HG03039 (cell line): ENCODE data around the gene TM2D1.

ENCODE experiments used
- ATAC-seq: cut with Tn5 transposase; IDR thresholded peaks from one replicate; pipeline ENCODE4 v1.9.1; 2021; ENCODE audit warnings: mild to moderate bottlenecking, moderate library complexity; ENCODE audit not compliant: unreplicated experiment

Gene TM2D1

GRCh38 chr1:61645476-61645875, 79.5 kb downstream of the TM2D1 start:
- ATAC-seq, result no peak

GRCh38 chr1:61644303-61644702, 80.6 kb downstream of the TM2D1 start:
- no peak for ATAC-seq

GRCh38 chr1:61642475-61643232, 82.3 kb downstream of the TM2D1 start:
- ATAC-seq, result no peak

GRCh38 chr1:61641578-61642336, 83.2 kb downstream of the TM2D1 start:
- peak; percentile 92 for ATAC-seq

GRCh38 chr1:61640531-61641530, 84.1 kb downstream of the TM2D1 start:
- no peak for ATAC-seq

- ATAC-seq, result no peak
Measured at GRCh38 chr1:61639608-61640336, 85.2 kb downstream of the TM2D1 start.

GRCh38 chr1:61638911-61639605, 85.9 kb downstream of the TM2D1 start:
- ATAC-seq, result no peak

- ATAC-seq, result no peak
Measured at GRCh38 chr1:61638296-61638695, 86.6 kb downstream of the TM2D1 start.

GRCh38 chr1:61637470-61637869, 87.5 kb downstream of the TM2D1 start:
- no peak for ATAC-seq

GRCh38 chr1:61636814-61637213, 88.1 kb downstream of the TM2D1 start:
- ATAC-seq, result no peak

- no peak for ATAC-seq
Measured at GRCh38 chr1:61636376-61636775, 88.6 kb downstream of the TM2D1 start.

- ATAC-seq, result no peak
Measured at GRCh38 chr1:61635557-61635956, 89.4 kb downstream of the TM2D1 start.

GRCh38 chr1:61631436-61631835, 93.5 kb downstream of the TM2D1 start:
- ATAC-seq, result no peak
